Gastroesophageal sphincter (tissue), 4 donors: Measurements from ENCODE around the gene PEAK1. TPM values are rescaled to one million over a fixed set of nuclear protein-coding genes. Genes with fewer than 3 reads are reported as not detected.

Experiments used
- ATAC-seq: fragments of 150-250 bp; one replicate; pipeline ENCODE4 v1.9.1; 2016; ENCODE audit warnings: mild to moderate bottlenecking, moderate library complexity
- H3K27ac ChIP-seq, 4 donors: fragments of 200-600 bp; sonication (generic) in 3 of 4; 1 replicate in 3 of 4; 2 replicates in 1 of 4; pipeline ENCODE4 v1.5.1; 2016 to 2019
- H3K27me3 ChIP-seq: fragments of 200-600 bp; sonication (generic); one replicate; pipeline ENCODE4 v1.5.1; 2019
- H3K36me3 ChIP-seq, 2 donors: fragments of 200-600 bp; sonication (generic); one replicate each; pipeline ENCODE4 v1.5.1; 2019; ENCODE audit warnings: control low read depth in 1 of 2
- H3K4me1 ChIP-seq, 3 donors: fragments of 200-600 bp; sonication (generic); 1 replicate in 2 of 3; 2 replicates in 1 of 3; pipeline ENCODE4 v1.5.1; 2016 to 2019; ENCODE audit warnings: control low read depth in 2 of 3
- H3K4me3 ChIP-seq, 2 donors: fragments of 200-600 bp; sonication (generic); one replicate each; pipeline ENCODE4 v1.5.1; 2019; ENCODE audit warnings: mild to moderate bottlenecking in 1 of 2, moderate library complexity in 1 of 2
- H3K9me3 ChIP-seq, 3 donors: fragments of 200-600 bp; sonication (generic); one replicate each; pipeline ENCODE4 v1.5.1; 2017 to 2019; ENCODE audit warnings: control low read depth in 2 of 3
- EP300 ChIP-seq: sonication (generic); formaldehyde crosslinking; IDR thresholded peaks from one replicate; pipeline ENCODE4 v1.6.1; 2017; ENCODE audit warnings: antibody characterized with exemption, mild to moderate bottlenecking
- POLR2A ChIP-seq, 2 donors: fragments of 450-650 bp; IDR thresholded peaks; one replicate each; pipeline ENCODE4 v1.6.1; 2017; ENCODE audit warnings: antibody characterized with exemption in 2 of 2, mild to moderate bottlenecking in 2 of 2, moderate library complexity in 1 of 2
- POLR2AphosphoS5 ChIP-seq: sonication (generic); formaldehyde crosslinking; IDR thresholded peaks from one replicate; pipeline ENCODE4 v1.6.1; 2017; ENCODE audit warnings: antibody characterized with exemption
- WGBS, 2 donors: methylation state at CpG; one replicate each; pipeline ENCODE4 v1.1.5; 2018; ENCODE audit warnings: low coverage in 1 of 2; 5-methylcytosine and 5-hydroxymethylcytosine counted together
- total RNA-seq, 4 donors: library from RNA; depleted of rRNA; stranded (reverse); fragments of >200 nt; gene quantifications; one replicate each; pipeline ENCODE4 v1.1.0, GENCODE V29; 2016
- TF ChIP-seq, protein P1 (sequence below), 4 experiments: fragments of 200-600 bp in 2 of 4; fragments of 450-650 bp in 2 of 4; sonication (generic) in 1 of 4; IDR thresholded peaks; one replicate each; pipeline ENCODE4 v1.5.1; 2017 to 2019; ENCODE audit warnings: antibody characterized with exemption in 4 of 4, mild to moderate bottlenecking in 2 of 4, moderate library complexity in 2 of 4

Gene PEAK1
- total RNA-seq, 4 donors from 2014 or later = 59.5 to 170 (median 91.6) TPM

DNA sequence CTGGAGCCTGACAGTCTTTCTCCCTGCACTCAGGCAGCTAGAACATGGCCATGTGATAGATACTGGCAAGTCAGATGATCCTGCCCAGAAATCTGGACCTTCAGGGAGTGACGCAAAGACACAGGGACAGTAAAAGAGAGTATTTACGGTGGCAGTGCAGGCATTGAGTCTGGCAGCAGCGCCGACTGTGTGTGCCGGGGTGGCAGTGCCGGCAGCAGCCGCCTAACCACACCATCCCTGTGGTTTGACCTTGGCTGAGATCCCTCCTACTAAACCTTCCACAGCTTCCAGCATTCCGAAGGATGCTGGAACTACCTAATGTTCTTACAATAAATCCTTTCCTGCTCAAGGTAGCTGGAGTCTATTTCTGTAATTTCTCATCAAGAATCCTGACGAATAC lies 344.4 kb downstream of the PEAK1 start:
- Histone ChIP-seq H3K36me3 (no peaks in the 10 kb centered on the region), H3K9me3 (no peaks in the 10 kb centered on the region), H3K4me1 (peaks cover 0 to 5% (median 0%) of the 10 kb centered on the region in 3 donors), H3K4me3 (no peak overlapping the region), H3K27ac (no peak overlapping the region), H3K27me3 (no peaks in the 10 kb centered on the region)
- no peak for ATAC-seq
- TF ChIP-seq POLR2AphosphoS5 (no peak), POLR2A (IDR thresholded peaks at IDR 0.05) (no peak), EP300 (no peak)
- TF ChIP-seq, protein P1, sequence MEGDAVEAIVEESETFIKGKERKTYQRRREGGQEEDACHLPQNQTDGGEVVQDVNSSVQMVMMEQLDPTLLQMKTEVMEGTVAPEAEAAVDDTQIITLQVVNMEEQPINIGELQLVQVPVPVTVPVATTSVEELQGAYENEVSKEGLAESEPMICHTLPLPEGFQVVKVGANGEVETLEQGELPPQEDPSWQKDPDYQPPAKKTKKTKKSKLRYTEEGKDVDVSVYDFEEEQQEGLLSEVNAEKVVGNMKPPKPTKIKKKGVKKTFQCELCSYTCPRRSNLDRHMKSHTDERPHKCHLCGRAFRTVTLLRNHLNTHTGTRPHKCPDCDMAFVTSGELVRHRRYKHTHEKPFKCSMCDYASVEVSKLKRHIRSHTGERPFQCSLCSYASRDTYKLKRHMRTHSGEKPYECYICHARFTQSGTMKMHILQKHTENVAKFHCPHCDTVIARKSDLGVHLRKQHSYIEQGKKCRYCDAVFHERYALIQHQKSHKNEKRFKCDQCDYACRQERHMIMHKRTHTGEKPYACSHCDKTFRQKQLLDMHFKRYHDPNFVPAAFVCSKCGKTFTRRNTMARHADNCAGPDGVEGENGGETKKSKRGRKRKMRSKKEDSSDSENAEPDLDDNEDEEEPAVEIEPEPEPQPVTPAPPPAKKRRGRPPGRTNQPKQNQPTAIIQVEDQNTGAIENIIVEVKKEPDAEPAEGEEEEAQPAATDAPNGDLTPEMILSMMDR (IDR thresholded peaks at IDR 0.05) = no peak
- 78 to 81% methylated on average over 3 of the region's 9 CpGs for WGBS, 2 donors

DNA sequence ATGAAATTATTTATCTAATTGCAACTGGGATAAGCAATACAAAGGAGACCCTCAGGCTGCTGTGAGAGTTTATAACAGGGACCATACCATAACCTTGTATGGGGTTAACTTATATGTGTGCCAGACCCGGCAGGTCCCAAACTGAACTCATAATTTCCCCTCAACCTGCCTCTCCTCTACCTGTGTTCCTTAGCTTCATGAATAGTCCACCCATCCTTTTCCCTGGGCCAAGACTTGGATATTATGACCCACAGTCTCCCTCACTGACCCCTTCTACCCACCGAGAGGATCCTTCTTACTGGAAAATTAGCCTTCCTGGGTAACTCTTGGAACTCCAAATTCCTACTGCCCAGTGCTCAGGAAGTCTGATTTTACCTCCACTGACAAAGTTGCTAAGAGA lies 345.6 kb downstream of the PEAK1 start:
- no peaks in the 10 kb centered on the region for H3K36me3 ChIP-seq
- H3K9me3 ChIP-seq = no peaks in the 10 kb centered on the region
- TF ChIP-seq POLR2AphosphoS5 (no peak), POLR2A (IDR thresholded peaks at IDR 0.05) (no peak), EP300 (no peak)
- TF ChIP-seq, protein P1 (IDR thresholded peaks at IDR 0.05) = no peak
- no peak overlapping the region for H3K4me3 ChIP-seq
- 67 to 72% methylated on average over 2 of the region's 2 CpGs for WGBS, 2 donors
- H3K4me1 ChIP-seq = peaks cover 0 to 13% (median 2%) of the 10 kb centered on the region in 3 donors
- no peaks in the 10 kb centered on the region for H3K27me3 ChIP-seq
- no peak for ATAC-seq
- H3K27ac ChIP-seq = no peak overlapping the region

DNA sequence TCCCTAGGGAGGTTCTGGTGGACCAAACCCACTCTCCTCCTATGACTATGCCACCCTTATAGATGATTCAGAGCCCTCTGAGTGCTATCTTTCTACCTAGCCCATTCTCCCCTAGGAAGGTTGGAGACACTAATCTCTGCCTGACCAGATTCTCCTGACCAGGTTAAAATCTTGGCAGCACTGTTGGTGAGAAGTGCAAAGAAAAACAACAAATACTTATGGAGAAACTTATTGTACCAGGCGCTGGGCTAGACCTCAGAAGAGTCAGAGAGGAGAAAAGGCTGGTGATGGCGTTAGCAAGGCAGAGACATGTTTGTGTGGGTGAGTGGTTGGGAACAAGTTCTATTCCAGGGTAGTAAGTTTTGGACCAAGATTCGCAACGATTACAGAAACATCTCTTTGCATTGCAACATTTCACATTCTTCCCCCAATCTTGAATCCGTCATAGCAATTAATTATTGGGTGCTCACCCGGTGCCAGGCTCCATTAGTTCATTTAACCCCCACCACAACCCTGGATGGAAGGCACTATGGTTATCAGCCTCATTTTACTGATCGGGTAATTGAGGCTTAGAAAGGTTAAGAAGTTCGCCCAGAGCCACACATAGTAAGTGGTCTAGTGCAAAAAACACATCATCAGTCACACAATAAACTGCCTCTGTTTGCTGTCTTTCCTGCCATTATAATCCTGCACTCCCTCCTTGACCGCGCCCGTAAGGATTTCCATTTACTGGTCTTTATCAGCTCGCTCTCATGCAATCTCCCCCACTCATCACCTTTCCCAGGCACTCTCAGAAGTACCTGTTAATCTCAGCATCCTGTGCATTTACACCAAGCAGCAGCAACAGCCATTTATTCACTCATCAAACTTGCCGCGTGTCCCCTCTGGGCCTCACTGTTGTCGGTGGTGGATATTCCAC lies 348.3 kb downstream of the PEAK1 start:
- H3K4me1 ChIP-seq = peaks cover 3 to 41% (median 5%) of the 10 kb centered on the region in 3 donors
- H3K4me3 ChIP-seq = peak overlapping the region in 1 of 2 donors; percentile 72
- H3K27ac ChIP-seq = peak overlapping the region in 3 of 4 donors; percentile 90 to 94 (median 93)
- no peak for ATAC-seq
- TF ChIP-seq, protein P1 (IDR thresholded peaks at IDR 0.05) = no peak
- no peaks in the 10 kb centered on the region for H3K36me3 ChIP-seq
- H3K9me3 ChIP-seq = no peaks in the 10 kb centered on the region
- WGBS, 2 donors = 83 to 90% methylated on average over 11 to 13 of the region's 15 CpGs
- H3K27me3 ChIP-seq = no peaks in the 10 kb centered on the region

DNA sequence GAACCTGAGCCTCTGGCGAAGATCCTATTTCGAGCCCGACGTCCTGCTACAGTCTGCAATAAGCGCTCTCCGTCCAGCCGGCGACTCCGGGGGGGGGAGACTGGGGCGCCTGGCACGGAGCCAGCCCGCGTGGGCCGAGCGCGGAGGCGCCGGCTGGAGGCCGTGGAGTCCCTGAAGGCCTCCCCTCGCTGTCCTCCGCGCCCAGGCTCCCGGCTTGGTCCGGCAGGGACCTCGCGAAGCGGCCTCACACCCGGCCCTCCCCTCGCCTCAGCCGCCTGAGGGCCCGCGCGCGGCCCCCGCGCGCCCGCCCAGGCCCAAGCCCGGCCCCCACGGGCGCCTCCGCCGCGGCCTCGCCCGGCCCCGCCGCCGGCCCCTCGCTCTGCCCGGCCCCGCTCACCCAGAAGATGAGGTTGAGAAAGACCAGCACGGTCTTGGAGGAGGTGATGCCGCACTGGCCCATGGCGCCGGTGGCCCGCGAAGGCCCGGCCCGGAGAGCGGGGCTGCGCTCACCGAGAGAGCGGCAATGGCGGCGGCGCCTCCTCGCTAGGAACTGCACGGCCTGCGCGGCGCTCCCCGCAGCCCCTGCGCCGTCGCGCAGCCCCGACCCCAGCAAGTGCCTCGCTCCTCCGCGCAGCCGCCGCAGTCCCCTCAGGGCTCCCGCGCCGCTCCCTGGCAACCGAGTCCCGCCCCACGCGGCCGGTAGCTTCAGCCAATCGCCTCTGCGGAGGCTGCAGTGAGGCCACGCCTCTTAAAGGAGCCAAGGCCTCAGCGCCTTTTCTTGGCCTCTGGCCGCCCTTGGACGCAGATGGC lies 349.2 kb downstream of the PEAK1 start, which contains the start of gene TSPAN3:
TSS of gene TSPAN3 (minus strand) at position 615 of the 810 bp plus-strand sequence. CDS start at position 460, 155 bp downstream.
- no peaks in the 10 kb centered on the region for H3K36me3 ChIP-seq
- TF ChIP-seq POLR2AphosphoS5 (peak; percentile 73), POLR2A (IDR thresholded peaks at IDR 0.05) (peak; percentile 80 to 86), EP300 (no peak)
- TF ChIP-seq, protein P1 (IDR thresholded peaks at IDR 0.05) = peak in 1 of 4 experiments; percentile 6
- WGBS, 2 donors = no CpG with 5 or more reads among the region's 97 CpGs
- H3K27me3 ChIP-seq = no peaks in the 10 kb centered on the region
- peaks cover 3 to 42% (median 5%) of the 10 kb centered on the region in 3 donors for H3K4me1 ChIP-seq
- peak; percentile 97 for ATAC-seq
- peak within 1 kb of the TSS; percentile 72 to 82 for H3K4me3 ChIP-seq
- H3K27ac ChIP-seq = peak within 1 kb of the TSS; percentile 74 to 94 (median 92)
- H3K9me3 ChIP-seq = no peaks in the 10 kb centered on the region
